ENCODE results near the gene GLT8D1.

Gene GLT8D1

DNA sequence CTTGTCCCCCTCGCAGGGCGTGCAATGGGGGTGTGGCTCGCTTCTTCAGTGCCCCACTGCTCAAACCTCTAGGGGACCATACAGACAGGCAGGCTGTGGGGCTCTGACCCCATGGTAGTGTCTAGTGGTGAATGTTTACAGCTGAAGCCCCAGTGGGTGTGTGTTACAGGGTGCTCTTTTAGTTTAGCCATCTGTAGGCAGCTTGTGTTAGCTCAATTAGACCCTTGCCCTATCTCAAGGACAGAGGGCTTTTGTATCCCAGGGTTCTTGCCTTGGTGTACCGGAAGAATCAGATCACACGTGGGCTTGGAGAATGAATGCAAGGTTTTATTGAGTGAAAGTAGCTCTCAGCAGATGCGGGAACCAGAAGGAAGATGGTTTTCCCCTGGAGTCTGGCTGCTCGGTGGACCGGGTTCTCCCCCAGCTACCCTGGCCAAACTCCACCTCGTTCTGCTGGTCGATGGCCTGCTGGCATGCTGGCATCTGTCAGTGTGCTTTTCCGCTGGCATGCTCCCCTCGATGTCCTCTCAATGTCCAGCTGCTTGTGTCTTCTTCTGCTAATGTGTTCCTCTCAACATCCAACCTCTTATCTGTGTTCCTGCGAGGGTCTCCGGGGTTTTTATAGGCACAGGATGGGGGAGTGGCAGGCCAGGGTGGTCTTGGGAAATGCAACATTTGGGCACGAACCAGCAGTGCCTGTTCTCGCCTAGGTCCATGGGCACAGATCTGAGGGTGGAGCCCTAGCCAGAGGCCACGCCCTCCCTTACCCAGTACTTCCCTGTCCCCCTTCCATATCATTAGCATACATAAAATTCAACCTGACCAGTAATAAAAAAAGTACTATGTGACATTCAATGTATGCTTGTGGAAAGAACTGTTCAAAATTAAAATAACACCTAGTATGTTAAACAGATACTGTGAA is 7.0 kb upstream of the GLT8D1 start:
- DNase-seq: no peak

- no peak for DNase-seq
Observed at GRCh38 chr3:52710512-52710911, 4.9 kb upstream of the GLT8D1 start.

GRCh38 chr3:52707585-52707984 is 2.0 kb upstream of the GLT8D1 start:
- no peak for DNase-seq

DNA sequence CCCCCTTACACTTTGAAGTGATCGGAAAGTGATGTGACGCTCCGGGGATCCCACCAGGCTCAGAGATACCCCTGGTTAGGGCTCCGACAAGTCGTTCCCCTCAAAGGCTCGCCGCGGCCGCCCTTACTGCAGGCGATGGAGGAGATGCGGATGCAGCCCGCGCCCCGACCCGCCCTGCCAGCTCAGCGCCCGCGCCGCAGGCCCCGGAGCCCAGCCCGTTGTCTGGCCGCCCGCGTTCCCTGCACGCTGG is 228 bp downstream of the GLT8D1 start:
- no peak for DNase-seq

DNA sequence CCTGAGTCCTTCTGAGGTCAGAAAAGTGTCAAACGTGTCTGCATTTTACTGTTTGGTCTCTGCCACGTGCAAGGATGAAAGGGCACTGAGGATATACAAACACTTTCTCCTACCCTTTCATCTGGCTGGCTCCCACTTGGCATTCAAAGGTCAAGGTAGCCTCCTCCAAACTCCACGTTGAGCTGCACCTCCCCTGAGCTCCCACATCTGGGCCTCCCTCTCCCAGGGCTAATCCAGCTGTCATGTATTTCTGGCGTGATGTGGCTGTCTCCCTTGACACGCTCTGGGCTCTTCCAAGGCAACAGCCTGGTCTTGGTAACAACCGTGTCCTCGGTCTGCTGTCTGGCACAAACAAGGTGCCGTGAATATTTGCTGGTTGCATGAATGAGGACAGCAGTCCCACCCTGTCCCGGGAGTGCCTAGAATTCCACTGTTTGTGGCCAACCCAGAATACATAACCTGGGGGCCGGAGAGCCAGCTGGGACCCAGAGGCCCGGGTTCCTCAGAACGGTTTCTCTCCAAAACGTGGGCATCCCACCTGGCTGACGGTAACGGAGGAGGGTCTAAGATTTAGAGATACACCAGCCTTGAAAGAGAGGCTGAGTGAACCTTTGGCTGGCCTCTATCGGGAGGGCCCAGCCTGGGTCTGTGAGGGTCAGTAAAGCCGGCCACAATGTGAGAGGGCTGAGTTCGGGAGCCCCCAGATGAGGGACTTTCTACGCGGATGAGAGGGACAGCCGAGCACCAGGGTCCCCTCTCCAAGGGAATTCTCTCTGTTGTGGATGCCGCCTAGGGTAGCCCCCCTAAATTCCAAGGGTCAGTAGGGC is 767 bp downstream of the GLT8D1 start:
- no peak for DNase-seq

DNA sequence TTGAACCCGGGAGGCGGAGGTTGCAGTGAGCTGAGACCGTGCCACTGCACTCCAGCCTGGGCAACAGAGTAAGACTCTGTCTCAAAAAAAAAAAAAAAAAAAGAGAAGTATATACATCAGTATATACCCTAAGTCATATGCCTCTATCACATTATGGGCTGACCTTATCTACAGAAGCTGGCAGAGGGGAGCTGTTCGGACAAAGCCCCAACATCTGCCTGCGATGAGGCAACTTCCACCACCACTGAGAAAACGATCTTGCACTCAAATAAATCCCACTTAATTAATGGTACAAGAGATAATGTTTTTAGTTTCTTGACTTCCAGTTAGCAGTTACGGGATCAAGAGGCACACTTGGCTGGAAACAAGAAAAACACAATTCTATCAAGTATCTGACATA is 2.2 kb downstream of the GLT8D1 start:
- no peak for DNase-seq

DNA sequence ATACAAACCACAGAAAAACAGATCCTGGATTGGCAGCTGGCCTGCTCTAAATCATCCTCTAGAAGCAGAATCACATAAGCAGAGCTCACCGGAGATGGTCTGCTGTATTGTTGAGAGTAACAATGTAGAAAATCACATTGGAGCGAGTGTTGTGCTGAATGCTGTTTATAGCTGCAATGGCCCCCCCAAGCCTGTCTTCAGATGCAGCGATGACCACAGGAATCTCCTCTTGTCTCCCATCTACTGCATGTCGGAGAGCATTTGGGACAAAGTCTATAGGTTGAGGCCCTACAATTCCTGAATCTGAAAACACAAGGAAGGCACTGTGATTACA is 8.0 kb downstream of the GLT8D1 start:
- DNase-seq: no peak

DNA sequence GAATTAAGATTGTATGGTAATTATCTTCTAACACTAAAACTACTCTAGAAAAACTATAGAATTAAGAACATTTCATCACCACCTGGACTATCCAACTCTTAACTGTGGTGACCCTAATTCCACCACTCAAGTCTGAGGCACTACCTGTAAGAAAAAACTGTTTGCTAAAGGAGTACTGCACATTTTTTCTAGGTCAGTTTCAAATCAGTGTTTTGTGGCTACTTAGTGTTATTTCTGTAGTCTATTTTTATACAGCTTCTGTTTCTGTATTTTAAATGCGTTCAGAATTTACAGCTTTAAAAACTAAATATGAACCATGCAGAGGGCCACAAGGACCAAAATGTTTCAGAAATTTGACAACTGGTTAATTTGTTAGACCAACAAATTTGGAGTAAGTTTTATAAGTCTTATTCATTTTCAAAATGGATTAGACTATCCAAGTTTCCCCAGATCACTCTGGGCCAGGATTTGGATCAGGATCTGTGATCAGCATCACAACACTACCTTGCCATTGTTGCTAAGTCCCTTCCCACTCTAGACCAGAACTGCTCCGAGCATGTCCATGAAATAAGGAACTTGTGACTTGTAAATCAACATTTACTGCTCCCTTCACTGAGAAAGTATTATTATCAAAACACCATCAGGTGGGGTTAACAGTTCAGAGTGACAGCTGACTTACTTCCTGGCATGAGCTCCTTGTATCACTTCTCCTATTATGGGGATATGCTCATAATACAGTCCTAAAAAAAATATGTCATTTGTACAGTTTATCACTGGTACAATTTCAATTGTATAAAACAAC is 8.6 kb downstream of the GLT8D1 start:
- DNase-seq: no peak

- DNase-seq: no peak
Observed at GRCh38 chr3:52695798-52696671, 9.6 kb downstream of the GLT8D1 start.

DNA sequence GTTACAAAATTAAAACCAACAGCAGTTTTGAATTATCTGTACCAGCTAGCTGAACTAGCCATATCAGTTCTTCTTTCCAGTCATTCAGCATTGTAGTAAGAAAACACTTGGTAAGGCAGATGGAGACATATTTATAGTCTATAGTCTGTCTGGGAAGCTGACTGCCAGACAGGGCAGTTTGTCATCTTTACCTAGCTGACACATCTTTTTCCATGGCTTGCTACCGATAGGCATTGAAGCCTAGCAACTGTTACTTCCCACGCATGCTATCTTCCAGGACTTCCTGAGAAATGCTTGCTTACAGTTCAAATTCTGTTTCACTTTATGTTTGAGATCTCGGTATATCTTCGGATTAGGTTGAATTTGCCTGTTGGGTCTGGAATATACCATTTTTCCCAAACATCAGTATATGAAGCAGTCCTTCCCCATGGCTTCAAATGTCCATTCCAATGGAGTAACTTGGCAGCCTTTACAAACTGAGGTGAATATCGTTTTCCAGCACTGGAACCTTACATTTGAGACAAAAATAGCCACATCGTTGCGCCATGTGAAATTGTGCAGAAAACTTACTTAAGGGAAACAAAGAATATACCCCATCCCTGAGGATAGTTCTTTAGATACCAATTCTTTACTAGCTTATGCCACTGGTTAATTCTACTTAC is 10.9 kb downstream of the GLT8D1 start:
- DNase-seq: no peak

DNA sequence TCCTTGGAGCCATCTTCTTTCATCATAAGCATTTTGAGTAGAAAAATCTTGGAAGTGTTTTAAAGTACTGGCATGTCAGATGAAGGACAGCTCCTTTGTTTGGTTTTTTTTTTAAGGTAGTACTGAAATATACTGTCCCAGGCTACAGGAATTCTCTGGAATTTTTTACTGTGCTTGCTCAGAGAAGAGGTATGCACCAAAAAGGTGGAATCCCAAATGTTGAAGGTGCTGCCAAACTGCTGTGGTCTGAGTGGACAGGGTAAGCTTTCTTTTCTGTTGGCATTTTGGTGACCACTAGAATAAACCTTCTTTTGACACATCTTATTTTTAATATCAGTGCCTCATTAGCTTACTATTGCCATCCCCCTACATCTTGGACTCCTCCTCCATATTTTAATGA is 12.5 kb downstream of the GLT8D1 start:
- DNase-seq: no peak

- no peak for DNase-seq
Observed at GRCh38 chr3:52690560-52690959, 15.0 kb downstream of the GLT8D1 start.

- DNase-seq: no peak
Observed at GRCh38 chr3:52689151-52689550, 16.4 kb downstream of the GLT8D1 start.

DNA sequence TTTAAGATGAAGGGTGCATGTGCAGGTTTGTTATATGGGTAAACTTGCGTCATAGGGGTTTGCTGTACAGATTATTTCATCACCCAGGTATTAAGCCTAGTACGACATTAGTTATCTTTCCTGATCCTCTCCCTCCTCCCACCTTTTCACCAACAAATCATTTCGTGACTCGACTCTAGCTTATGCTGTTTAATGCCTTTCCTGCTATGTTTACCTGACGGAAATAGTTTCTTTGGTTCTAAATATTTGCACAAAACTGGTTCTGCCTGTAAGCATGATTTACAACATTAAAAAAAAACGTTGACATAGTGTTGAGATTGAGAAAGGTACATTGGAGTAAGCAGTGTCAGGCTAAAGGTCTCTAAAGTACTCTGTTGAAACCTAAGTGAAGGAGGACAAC is 17.3 kb downstream of the GLT8D1 start:
- no peak for DNase-seq

DNA sequence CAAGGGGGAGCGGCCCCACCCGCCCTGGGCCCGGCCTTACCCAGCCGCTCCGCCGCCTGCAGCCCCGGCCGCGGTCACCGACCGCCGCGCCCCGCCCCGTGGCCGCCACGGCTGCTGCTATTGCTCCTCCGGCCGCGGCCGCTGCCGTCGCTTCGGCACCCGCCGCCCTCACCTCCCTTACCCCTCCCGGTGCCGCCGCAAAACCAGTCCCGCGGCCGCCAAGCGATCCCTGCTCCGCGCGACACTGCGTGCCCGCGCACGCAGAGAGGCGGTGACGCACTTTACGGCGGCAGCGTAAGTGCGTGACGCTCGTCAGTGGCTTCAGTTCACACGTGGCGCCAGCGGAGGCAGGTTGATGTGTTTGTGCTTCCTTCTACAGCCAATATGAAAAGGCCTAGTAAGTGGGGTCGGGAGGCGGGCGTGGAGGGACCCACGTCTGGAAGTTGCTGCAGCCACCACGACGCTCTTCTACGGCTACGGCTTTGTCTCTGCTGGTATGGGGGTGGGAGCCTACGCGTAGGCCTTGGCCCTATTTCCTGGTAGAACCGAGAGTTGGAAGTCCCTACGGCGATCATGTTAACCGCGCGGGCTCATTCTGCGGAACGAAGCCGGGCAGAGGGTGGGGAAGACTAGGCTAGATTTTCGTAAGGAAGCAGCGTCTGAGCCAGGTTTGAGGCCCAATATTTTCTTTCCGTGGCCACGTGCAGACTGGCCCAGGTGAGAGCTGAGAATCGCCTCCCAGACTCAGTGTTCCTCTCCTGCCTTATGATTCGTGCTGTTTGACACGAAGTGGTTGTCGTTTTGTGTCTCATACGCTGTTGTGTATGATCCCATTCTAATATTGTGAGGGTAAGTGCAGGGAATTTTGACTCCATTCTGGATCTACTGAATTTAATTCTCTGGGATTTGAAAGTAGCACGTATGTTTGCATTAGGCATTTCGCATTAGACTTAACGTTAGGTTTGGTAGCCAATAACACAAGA is 19.6 kb downstream of the GLT8D1 start, which contains the start of the genes GNL3 and PBRM1:
GNL3 (plus strand) TSS at position 324 of the 983 bp plus-strand sequence; CDS start at position 385, 61 bp downstream.
PBRM1 (minus strand) TSS at position 205 of the 983 bp plus-strand sequence.
- DNase-seq: peak; percentile 88

DNA sequence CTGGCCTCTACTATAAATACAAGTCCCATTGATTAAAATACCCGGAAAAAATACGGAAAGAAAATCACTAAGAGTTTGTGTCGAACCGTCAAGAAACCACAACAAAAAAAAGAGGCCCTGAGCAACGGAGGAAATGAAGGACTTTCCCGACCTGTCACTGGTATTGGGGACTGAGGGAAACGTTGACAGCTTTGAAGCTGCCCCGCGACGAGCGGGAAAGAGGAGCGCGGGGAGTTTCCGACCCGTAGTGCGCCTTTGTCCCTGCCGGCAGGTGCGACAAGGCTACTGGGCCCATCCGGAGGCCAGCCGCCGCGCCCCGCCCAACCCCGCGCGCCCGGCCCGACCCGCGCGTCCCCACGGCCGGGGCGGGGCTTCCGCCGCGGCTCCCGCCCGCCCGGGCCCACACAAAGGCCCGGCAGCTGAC is 20.3 kb downstream of the GLT8D1 start:
- peak; percentile 72 for DNase-seq

- no peak for DNase-seq
Observed at GRCh38 chr3:52684184-52684583, 21.4 kb downstream of the GLT8D1 start.

DNA sequence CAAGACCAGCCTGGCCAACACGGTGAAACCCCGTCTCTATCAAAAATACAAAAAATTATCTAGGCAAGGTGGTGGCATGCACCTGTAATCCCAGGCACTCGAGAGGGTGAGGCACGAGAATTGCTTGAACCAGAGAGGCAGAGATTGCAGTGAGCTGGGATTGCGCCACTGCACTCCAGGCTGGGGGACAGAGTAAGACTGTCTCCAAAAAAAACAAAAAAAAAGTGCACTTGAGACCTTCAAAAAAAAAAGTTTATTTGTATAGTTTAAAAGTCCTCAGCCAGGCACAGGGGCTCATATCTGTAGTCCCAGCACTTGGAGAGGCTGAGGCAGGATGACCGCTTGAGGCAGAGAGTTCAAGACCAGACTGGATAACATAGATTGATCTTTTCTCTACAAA is 22.0 kb downstream of the GLT8D1 start:
- DNase-seq: no peak

DNA sequence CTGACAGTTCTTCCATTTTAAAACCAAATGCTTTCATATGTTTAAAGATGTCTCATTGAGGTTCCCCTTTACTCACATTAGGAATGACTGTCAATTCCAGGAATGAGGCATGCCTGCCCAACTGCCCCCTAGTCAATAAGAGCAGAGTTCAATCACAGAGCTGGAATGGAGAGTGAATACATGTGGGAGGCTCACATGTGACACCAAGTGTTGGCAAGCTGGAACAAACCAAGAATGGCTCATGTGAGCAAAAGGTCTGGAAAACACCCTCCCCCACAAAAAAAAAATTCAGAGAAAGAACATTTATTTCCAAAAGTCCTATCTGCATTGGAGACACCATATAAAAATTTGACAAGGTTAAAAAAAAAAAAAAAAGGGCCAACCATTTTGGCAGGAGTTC is 23.6 kb downstream of the GLT8D1 start:
- no peak for DNase-seq

DNA sequence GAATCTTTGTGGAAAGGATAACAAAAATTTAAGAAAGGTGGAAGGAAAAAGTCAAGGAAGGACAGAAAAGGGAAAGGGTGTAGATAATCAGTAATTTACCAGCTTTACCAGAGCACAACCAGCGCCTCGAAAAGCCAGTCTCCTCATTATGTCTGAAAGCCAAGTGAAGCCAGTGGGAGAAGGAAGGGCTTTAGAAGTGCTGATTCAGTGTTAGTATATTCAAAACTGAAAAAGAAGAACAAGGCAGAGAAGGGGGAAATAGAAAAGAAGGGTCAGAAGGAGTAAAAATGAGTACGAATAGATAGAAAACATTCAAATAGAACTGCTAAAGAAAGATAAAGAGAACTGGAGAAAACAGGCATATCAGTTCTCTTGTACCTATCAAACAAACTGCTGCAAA is 24.0 kb downstream of the GLT8D1 start:
- DNase-seq: no peak
